D341Med (cell line): ENCODE data around the gene WNT10A.
"Not testable (repeated sequence)": the region's sequence is repeated elsewhere in the genome, so short reads cannot be mapped to it uniquely, and the experiment has no call there.

Experiments
- DNase-seq: peaks from one replicate; pipeline ENCODE4 v3.0.0; 2012; ENCODE audit warnings: low spot score

Gene WNT10A

DNA sequence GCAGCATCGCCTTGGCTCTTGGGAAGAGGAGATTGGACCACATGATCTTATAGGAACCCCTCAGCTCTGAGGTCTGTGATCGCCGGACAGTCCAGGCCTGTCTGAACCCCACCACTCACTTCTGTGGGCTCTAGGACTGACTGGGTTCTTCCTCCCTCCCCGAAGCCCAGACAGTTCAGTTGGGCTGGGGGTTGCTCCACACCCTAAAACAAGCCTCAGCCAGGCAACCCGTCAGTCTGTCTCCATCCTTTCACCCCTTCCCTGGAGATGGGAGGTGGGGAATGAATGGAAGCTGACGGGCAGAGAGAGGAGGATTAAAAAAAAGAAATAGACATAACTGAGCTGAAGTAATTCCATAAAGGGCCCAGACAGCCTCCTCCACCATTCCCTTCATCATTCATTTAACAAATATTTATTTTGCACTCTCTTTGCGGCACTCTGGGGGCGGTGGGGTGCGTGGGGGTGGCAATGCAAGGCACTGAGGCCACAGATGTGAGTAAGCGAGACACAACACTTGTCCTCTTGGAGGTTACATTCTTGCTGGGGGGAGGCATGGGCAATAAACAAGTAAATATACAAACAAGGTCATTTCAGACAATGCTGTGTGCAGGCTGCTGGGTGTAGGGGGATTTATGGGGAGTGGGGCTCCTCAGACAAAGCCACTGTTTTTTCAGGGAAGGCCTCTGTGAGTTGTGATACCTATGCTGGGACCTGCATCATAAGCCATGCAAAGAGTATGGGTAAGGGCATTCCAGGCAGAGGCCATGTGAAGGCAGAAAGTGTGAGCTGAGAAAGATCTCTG is 12.9 kb downstream of the WNT10A start:
- DNase-seq: no peak

DNA sequence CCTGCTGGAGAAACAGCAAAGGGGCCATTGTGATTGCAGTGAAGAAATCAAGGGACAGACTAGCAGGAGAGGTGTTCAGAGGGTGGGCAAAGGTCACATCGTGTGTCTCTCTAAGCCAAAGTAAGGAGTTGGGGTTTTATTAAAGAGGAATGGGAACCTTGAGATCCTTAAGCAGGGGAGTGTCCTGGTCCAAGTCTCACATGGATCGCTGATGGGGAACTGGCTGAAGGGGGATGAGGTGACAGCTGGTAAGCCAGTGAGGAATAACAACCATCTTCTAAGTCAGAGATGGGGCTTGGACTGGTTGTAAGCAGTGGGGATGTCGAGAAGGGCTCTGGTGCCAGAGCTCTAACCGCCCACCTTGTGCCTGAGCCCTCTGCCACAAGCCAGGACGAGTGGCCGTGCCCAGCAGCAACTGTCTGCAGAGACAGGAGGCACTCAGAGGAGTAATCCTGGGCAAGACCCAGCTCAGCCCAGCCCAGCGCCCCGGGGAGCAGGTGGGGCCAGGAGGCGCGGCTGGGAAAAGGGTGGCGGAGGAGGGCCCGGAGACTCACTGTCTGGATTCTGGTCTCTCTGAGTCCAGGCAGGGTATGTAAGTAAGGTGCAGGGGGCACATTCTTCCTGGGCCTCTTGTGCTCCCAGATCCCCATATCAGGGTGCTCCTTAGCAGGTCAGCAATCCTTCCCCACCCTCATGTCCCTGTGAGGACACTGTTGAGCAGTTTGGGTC is 13.7 kb downstream of the WNT10A start:
- DNase-seq: no peak

DNA sequence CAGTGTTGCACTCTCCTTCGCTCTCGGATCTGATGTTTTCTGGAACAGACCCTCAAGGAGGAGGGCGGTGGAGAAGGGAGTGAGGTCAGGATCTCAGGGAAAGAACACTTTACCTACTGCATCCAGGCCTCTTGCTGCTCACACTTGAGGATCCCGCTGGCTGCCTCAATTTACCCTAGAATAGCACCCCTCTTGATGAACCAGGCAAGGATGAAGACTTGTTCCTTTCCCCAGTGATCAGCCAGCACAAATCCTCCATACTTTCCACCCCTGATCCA is 14.2 kb downstream of the WNT10A start:
- no peak for DNase-seq

DNA sequence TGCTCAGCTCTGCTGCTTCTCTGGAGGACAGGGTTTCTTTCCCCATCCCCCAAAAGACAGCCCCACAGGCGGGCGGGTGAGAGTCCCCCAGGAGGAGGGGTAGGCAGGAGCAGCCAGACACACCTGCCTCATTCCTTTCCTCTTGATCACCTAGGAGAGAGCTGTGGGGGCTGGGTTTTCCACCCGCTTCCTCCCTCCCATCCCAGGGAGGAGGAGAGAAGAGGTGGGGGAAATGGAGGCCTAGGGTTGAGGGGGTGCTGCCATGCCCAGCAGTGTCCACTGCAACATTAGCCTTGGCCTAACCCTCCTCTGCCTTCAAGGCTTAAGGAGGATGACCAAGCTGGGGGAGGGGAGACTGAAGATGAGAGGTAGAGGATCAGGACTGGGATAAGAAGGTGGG is 14.7 kb downstream of the WNT10A start:
- DNase-seq: no peak

DNA sequence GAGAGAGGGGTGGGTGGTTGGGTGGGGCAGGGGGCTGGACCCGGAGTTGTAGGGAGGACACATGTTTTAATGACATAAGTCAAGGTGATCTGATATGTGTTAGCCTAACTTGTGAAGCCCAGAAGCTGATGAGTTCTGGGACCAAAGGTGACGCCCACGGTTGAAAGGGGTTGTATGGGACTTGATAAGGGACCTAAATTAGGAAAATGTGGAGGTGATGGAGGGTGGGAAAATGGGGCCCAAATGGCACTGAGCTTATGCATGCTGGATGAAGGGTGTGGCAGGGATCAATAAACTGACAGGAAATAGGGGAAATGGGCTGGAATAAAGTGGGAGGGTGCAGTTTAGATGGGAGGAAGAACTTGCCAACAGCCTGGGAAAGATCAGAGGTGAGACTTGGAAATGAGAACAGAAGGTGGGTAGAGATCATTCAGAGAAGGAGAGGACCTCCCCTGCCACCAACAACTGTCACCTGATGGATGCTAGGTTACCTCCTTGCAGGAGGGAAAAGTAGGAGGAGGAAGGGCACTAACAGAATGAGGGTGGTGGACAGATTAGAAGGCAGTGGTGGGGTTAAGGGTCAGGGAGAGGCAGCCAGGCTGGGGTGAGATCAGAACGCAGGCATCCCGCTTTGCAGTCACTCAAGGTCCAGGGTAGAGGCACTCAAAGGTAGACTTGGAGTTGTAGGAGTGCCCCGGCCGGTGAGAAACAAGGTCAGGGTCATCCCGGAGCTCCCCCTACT is 15.3 kb downstream of the WNT10A start:
- DNase-seq: no peak

DNA sequence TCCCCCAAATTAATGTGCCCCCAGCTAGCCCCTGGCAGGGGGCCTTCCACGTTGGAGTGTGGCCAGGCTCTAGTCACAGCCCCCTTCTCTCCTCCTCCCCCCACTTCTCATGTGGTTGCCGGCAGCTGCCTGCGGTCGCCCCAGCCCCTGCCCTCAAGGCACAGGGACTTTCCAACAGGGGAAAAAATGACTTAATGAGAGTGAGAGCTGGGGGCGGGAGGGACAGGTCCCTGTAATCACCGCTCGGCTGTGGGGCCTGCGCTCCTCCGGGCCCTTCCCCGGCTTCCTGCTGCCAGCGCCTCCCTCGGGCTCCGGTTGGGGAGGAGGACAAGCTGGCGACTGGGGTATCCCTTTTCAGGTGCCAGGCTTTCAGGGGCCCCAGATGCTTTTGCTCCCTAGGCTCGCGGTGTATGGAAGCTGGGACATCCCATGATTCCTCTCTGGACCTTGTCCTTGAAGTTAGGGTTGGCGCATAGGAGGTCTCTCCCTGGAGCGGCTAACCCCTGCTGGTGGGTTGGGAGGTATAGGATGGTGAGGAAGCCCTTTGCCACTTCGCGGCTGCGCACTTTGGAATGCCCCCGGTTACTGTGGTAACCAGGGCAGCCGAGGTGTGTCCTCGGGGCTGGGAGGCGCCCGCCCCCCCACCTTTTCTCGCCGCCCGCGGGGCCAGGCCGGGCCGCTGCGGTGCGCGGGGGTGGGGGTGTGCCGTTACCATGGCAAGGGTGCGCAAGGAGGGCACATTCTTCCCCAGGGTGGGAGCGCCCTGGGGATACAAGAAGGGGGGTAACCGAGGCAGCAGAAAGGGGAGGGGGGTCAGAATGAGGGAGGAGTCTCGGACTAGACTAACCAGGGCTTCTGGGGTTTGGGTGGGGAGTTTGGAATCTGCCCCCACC is 16.1 kb downstream of the WNT10A start:
- DNase-seq: no peak

DNA sequence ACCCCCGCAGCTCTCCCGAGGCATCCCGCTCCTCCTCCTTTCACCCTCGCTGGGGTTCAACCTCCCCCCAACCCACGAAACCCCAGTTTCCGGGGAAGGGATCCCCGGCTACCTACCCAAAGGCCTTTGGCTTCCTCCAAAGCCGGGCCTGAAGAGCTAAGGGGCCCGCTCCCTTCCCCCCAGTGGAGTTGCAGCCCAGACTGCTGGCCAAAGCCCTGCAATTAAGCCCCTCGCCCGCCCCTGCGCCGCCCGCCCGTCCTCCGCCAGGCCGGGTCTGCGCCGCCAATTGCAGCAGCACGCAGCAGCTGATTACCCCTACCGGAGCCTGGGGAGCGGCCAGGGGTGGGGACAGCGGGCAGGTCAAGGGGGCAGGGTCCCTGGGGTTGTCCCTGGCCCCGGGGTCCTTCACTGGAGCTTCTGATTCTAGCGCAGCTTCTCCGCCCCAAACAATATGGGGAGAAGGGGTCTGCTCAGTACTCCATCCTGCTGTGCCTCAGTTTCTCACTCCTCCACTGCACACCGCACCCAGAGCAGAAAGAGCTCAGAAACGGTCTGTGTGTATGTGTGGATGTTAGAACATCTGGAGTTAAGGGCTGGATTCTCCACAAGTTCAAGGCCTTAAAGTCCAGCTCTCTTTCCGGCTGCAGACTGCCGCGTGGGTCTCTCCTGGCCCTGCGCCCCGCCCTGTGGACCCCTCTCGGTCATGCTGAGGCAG is 16.9 kb downstream of the WNT10A start:
- DNase-seq: no peak

DNA sequence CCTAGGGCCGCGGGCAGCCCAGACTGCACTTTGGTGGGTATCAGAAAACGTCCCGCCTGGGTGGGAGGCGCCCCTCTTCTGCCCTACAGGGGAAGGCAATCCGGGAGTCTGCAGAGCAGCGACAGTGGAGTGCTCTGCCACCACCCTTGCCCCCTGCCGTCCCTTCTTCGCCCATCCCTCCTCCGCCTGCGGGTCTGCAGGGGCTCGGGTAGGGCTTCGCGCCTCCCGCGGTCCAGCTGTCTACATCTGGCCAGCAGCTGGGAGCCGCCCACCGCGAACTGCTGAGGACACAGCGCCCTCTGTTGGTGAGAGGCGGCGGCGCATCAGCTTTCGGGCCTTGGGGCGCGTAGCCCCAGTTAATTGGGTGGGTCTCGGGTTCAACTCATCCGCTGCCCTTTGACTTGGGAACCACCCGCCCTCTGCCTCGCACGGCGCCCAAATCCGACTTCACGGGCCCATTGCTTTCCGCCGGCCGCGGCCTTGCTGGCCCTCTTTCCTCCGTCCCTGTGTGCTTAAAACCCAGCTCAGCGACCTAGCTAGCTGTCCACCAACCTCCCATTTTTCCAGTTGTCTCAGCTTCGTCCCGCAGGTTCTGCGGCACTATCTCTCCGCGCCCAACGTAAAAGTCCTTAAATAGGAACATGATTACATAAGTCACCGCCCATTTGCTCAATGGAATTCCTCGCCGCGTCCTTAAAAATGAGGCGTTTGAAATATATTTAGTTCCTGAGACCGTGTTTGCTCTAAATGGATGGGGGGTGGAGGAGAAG is 17.6 kb downstream of the WNT10A start:
- DNase-seq: peak; percentile 85

DNA sequence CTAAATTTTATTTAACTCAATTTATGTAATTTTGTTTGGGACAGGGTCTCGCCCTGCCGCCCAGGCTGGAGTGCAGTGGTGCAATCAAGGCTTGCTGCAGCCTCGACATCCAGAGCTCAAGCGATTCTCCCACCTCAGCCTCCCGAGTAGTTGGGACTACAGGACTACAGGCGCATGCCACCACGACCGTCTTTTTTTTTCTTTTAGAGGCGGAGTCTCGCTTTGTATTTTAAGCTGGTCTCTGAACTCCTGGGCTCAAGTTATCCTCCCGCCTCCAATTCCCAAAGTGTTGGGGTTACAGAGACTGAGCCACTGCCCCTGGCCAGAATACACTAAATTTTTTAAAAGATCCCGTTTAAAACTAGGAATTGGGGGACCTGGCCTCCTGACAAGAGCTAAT is 18.5 kb downstream of the WNT10A start:
- DNase-seq: no peak

DNA sequence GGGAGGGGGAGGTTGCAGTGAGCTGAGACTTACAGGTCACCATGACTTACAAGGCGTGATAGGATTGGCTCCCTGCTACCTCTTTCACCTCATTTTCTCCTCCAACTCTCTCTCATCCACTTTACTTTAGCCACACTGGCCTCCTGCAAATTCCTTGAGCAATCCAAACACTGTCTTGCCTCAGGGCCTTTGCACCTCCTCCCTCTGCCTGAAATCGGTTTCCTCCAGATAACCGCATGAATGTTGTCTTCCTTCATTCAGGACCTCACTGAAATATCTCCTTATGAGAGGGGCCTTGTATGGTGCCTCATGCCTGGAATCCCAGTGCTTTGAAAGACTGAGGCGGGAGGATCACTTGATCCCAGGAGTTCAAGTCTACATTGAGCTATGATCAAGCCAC is 21.8 kb downstream of the WNT10A start:
- no peak for DNase-seq

DNA sequence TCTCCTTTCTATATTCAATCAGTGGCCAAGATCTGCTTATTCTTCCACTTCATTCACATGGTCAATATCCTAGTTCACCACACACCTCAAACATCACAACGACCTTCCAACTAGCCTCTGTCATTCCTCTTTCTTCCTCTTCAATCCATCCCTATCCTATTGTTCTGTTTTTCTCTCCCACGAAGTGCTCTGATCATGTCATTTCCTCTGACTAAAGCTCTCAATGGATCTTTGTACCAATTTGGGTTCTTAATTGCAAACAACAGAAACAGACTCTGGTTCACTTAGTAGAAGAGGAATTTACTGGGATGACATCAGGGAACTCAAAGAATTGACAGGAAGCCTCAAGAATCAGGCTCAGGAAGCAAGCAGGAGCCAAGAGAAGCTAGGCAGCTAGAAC is 23.5 kb downstream of the WNT10A start:
- DNase-seq: no peak

DNA sequence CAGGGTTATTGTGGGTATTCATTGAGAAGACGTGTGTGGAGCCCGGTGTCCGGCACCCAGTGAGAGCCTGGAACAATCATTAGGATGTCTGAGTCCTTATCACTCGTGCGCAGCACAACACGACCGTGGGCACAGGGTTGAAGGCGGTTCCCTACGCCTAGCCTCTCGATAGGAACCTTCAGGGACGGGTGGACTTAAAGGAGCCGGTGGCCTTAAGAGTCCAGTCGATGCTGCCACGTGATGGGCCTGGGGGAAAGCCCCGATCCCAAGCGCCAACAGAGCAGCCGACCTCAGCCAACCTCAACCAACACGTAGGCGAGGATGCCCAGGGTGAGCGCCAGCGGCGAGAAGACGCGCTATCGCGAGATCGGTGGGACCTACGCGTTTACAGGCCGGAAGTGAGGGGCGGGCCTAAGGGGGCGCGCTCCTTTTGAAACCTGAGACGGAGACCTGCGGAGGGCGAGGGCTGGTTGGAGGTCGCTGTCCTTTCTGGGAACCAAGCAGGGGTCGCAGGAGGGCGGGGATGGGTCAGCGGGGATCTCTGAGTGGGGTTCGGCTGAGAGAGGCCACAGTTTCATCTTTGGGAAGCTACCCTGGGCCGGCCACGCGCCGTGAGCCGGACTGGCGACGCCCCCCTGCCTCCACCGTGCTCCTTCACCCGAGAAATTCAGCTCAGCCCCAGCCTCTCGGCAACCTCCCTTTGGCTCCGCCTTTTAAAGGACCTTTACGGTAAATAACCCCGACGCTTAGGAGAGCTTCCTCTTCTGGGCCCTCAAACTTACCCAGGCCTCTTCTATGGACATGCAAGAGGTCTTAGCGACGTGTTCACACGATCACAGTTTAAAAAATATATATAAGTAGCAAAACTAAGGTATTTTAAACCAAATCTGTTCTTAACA is 28.3 kb downstream of the WNT10A start:
- DNase-seq: peak; percentile 90

DNA sequence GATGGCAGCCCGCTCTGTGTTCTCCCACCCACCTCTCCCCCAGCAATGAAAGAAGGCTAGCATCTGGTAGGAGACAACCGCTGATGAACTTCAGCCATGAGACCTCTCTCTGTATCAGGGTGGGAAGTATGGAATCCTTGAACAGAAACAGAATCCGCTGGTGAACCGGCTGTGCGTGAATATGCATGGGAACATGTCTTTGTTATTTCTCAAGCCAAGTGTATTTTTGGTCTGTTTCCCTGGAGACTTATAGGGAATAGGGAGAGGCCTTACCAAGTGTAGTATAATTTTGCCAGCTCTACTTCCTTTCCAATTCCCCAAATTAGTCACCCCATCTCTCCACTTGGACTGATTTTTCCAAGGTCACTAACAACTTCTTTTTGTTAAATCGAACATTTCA is 30.1 kb downstream of the WNT10A start:
- DNase-seq: no peak

DNA sequence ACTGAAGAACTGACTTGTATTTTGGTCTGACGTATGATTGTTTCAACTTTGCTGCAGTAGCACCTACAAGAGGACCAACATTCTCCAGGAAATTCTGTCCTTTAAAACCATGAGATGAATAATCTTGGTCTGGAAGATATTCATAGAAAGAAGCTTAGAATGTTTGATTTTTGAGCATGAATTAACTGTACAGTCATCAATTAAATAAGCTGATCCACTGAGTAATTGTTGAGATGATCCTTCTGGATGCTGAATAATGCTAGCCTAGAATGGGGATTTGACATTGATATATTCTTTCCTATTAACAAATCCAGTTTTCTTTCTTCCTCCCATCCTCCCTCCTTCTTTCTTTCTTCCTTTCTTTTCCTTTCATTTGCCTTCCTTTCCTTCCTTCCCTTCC is 39.9 kb downstream of the WNT10A start:
- no peak for DNase-seq

DNA sequence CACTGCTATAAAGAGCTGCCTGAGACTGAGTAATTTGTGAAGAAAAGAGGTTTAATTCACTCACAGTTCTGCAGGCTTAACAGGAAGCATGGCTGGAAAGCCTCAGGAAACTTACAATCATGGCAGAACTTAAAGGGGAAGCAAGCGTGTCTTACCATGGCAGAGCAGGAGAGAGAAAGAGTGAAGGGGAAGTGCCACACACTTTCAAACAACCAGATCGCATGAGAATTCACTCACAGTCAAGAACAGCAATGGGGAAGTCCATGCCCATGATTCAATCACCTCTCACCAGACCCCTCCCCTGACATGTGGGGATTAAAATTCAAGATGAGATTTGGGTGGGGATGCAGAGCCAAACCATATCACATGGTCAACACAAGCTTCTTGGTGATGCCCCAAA is 44.1 kb downstream of the WNT10A start:
- DNase-seq: no peak

DNA sequence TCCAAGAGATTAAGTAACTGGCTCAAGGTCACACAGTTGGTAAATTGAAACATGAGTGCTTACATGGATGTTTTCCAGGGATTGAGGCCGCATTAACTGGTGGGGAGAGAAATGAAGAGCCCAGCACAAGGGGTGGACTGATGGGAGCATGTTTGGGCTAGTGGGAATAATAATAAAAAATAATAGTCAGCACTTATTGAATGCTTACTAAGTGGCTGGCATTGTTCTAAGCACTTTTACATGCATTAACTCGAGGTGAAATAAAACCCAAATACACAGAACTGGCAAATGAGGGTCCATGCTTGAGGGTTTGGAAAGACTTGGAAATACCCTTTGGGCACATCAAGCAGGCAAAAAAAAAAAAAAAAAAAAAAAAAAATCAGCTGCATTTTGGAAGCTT is 44.8 kb downstream of the WNT10A start:
- DNase-seq: no peak

DNA sequence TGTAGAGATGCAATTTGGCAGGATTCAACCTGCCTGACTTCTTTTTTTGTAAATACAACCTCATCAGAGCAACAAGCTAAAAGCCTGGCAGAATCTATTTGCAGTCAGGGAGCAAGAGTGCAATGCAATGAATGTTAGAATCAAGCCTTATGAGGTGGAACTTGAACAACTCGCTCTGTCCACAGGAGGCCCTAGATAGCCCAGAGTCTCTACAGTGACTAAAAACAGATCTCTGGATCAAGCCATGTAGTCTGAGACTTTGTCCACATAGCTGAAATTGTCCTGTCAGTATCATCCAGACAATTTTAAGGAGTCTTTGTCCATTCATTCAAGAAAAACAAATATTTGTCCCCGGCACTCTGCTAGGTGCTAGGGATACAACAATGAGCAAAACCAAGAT is 46.8 kb downstream of the WNT10A start:
- DNase-seq: no peak

DNA sequence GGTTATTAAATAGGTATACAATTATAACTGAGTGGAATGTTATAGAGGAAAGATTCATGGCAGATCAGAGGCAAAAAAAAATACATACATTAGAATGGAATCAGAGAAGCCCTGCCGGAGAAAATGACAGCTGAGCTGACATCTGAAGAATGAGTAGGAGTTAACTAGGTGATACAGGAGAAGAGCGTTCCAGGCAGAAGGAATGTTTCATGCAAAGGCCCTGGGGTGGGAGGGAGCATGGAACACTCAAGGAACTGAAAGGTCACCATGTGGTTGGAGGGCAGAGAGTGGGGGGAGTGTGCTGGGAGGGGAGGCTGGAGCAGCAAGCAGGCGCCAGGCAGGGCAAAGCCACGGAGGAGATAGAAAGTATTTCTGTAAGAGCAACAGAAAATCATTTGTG is 47.2 kb downstream of the WNT10A start:
- no peak for DNase-seq

DNA sequence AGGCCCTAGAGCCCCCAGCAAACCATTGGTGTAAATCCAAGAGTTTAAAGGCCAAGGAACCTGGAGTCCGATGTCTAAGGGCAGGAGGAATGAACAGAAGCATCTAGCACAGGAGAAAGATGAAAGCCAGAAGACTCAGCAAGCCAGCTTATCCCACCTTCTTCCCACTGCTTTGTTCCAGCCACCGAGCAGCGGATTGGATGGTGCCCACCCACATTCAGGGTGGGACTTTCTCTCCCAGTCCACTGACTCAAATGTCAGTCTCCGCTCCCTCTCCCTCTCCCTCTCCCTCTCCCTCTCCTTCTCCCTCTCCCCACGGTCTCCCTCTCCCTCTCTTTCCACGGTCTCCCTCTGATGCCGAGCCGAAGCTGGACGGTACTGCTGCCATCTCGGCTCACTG is 49.8 kb downstream of the WNT10A start:
- not testable (repeated sequence) for DNase-seq

DNA sequence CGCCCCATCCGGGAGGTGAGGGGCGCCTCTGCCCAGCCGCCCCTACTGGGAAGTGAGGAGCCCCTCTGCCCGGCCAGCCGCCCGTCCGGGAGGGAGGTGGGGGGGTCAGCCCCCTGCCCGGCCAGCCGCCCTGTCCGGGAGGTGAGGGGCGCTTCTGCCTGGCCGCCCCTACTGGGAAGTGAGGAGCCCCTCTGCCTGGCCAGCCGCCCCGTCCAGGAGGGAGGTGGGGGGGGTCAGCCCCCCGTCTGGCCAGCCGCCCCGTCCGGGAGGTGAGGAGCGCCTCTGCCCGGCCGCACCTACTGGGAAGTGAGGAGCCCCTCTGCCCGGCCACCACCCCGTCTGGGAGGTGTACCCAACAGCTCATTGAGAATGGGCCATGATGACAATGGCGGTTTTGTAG is 51.1 kb downstream of the WNT10A start:
- DNase-seq: not testable (repeated sequence)
